RWPE1 (cell line): Measurements from ENCODE around the gene NBEA.
A peak's percentile ranks its signal among the peaks of the same experiment; 100 is the strongest.

Experiments used
- CTCF ChIA-PET: fragments of 350-600 bp; sonication (Branson Sonifier 250); formaldehyde crosslinking; extraction: SDS; loops from one replicate; lab custom pipeline; 2021; lab: Yijun Ruan, JAX
- POLR2A ChIA-PET: fragments of 400-600 bp; formaldehyde crosslinking; extraction: SDS; loops from one replicate; lab custom pipeline; 2020; ENCODE audit warnings: antibody characterized with exemption; ENCODE audit not compliant: low non-redundant PET; lab: Yijun Ruan, JAX
- DNase-seq: peaks from one replicate; pipeline ENCODE4 v3.0.0; 2012; ENCODE audit warnings: low spot score
- H3K27ac ChIP-seq: fragments of 450-650 bp; 2 replicates; pipeline ENCODE4 v1.5.1; 2017
- TF ChIP-seq, protein P1 (sequence below): fragments of 450-650 bp; conservative IDR thresholded peaks from 2 replicates; pipeline ENCODE4 v1.5.1; 2017; ENCODE audit warnings: low read depth, mild to moderate bottlenecking

NBEA gene

DNA sequence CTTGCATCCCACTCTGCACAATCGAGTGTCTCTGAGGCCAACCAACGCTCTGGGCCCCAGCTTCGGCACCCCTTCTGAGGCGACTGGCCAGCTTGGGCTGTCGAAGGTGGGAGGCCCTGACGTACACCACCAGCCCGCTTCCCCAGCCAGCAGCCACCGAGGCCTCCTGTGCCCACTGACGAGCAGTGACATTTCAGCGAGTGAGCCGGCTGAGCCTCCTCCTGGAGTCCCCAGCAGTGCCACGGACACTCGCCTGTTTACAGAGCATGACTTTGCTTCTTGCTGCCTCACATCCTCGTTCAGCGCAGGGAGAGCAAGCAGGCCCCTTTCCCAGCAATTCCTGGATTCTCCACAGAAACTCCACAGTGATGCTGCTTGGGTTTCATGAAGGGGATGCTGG lies 774.7 kb downstream of the NBEA start:
- TF ChIP-seq, protein P1, sequence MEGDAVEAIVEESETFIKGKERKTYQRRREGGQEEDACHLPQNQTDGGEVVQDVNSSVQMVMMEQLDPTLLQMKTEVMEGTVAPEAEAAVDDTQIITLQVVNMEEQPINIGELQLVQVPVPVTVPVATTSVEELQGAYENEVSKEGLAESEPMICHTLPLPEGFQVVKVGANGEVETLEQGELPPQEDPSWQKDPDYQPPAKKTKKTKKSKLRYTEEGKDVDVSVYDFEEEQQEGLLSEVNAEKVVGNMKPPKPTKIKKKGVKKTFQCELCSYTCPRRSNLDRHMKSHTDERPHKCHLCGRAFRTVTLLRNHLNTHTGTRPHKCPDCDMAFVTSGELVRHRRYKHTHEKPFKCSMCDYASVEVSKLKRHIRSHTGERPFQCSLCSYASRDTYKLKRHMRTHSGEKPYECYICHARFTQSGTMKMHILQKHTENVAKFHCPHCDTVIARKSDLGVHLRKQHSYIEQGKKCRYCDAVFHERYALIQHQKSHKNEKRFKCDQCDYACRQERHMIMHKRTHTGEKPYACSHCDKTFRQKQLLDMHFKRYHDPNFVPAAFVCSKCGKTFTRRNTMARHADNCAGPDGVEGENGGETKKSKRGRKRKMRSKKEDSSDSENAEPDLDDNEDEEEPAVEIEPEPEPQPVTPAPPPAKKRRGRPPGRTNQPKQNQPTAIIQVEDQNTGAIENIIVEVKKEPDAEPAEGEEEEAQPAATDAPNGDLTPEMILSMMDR = no peak
- CTCF ChIA-PET = no interaction called here
- POLR2A ChIA-PET = no interaction called here
- H3K27ac ChIP-seq = no peak overlapping the region
- no peak for DNase-seq

DNA sequence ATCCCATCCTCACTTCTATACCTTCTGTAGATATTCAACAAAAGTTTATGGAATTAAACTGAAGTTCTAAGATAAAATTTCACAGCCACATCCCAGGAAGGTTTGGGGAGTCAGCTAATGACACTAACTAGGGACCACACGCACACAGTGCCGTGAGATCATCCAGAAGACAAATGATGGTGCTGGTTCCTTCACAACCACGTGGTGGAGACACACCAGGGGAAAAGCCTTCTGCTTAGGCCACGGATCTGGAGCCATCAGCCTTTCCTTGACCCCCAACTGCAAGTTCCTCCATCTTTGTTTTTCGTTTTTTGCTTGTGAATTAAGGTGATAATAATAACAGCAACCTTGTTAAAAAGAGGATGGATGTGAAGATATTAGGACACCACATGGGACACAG lies 776.0 kb downstream of the NBEA start:
- DNase-seq = no peak
- ChIA-PET CTCF (interaction anchor here (0.6 to 0.7 kb wide), 2 partner anchors 100 to 525 kb away, joined by 3 to 4 read pairs; no protein-coding TSS in a partner anchor), POLR2A (no interaction called here)
- TF ChIP-seq, protein P1 = no peak
- H3K27ac ChIP-seq = no peak overlapping the region

DNA sequence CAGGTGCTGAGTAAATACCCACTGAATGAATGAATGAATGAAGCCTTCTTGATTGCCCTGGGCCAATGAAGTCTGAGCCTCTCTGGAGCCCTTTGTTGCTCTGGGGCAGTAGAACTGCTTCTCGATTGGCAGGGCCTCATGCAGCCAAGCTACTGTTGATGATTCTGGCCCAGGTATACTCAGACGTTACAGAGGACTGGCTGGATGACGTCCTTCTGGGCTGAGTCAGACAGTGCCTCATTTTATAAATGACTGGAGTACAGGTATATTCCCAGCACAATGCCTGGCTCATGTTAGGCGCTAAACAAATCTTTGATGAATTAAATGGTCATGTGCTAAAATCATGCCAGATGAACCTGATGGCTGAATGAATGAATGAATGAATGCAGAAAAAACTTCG lies 778.2 kb downstream of the NBEA start:
- peak; percentile 15 for DNase-seq
- TF ChIP-seq, protein P1 = no peak
- no peak overlapping the region for H3K27ac ChIP-seq
- POLR2A ChIA-PET = no interaction called here
- CTCF ChIA-PET = interaction anchor here (0.6 kb wide), 2 partner anchors 33 to 123 kb away, joined by 3 to 4 read pairs; no protein-coding TSS in a partner anchor

DNA sequence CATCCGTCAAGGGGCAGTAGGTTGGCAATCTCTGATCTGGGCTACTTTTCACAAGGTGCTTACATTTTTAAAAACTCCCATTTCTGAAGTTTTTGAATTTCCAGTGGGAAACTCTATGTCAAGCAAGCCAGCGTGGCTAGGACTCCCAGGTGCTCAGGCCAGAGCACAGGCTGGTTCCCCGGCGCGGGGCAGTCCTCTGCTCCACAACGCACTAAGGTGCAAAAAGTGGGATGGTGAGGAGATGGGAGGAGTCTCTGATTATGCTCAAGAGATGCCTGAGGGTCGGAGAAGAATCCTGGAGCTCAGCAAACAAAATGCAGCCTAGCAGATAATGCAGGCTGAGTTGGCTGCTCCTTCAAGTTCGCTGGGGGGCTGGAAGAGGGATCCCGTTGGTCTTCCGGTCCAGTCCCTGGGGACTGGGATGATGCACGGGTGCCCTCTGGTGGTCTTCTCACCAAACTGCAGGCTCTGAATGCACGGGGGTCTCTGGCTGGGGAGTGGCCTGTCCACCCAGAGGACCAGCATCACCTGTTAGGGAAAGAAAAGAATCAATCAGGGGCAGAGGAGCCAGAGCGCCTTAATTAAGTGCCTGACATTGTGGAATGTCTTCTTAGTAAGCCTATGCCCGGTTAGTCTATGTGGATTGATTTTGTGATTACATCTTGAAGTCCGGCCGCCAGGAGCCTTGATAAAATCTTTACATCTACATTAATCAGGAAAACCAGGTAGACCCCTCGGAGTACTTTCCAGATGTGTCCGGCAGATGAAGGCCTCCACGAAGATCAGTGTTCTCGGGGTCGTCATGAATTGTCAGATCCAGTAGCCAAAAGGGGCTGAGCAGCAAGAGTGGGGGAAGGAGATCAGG lies 778.9 kb downstream of the NBEA start:
- H3K27ac ChIP-seq = no peak overlapping the region
- TF ChIP-seq, protein P1 = peak; percentile 89
- POLR2A ChIA-PET = no interaction called here
- CTCF ChIA-PET = interaction anchor here (0.6 to 0.7 kb wide), 2 partner anchors 123 to 157 kb away, joined by 3 to 4 read pairs; no protein-coding TSS in a partner anchor
- DNase-seq = peak; percentile 67
